Adrenal gland (tissue), 12 donors: ENCODE results near the gene HNRNPC. TPM values are rescaled to one million over a fixed set of nuclear protein-coding genes. Genes with fewer than 3 reads are reported as not detected.

ENCODE experiments used
- DNase-seq, 7 donors: peaks; one replicate each; pipeline ENCODE4 v3.0.0-alpha.2; 2019 to 2020
- H3K27ac ChIP-seq, 5 donors: fragments of 200-600 bp; sonication (generic) in 4 of 5; 1 replicate in 3 of 5; 2 replicates in 2 of 5; pipeline versions ENCODE4 v1.5.1 to v1.8.0; 2016 to 2020; ENCODE audit warnings: mild to moderate bottlenecking in 1 of 5
- H3K27me3 ChIP-seq: fragments of 200-600 bp; 2 replicates; pipeline ENCODE4 v1.8.0; 2021
- H3K36me3 ChIP-seq, 2 donors: fragments of 200-600 bp; replicated peaks in 1 of 2; 1 replicate in 1 of 2; 2 replicates in 1 of 2; pipeline versions ENCODE4 v1.5.1 to v1.8.0; 2018 to 2022
- H3K4me1 ChIP-seq, 2 donors: fragments of 200-600 bp; replicated peaks in 1 of 2; 1 replicate in 1 of 2; 2 replicates in 1 of 2; pipeline versions ENCODE4 v1.5.1 to v1.8.0; 2018 to 2021
- H3K4me3 ChIP-seq, 4 donors: fragments of 200-600 bp; sonication (generic) in 3 of 4; one replicate each; pipeline ENCODE4 v1.5.1; 2016 to 2018
- H3K9me3 ChIP-seq, 3 donors: fragments of 200-600 bp; sonication (generic) in 1 of 3; replicated peaks in 1 of 3; 1 replicate in 2 of 3; 2 replicates in 1 of 3; pipeline versions ENCODE4 v1.5.1 to v1.8.0; 2016 to 2021
- CTCF ChIP-seq, 6 experiments: fragments of 450-650 bp in 4 of 6; fragments of 200-600 bp in 2 of 6; sonication (generic) in 1 of 6; IDR thresholded peaks; 1 replicate in 5 of 6; 2 replicates in 1 of 6; pipeline versions ENCODE4 v1.5.1 to v1.8.0; 2016 to 2021; ENCODE audit warnings: antibody characterized with exemption in 6 of 6, mild to moderate bottlenecking in 2 of 6, moderate library complexity in 1 of 6
- POLR2A ChIP-seq, 2 donors: fragments of 450-650 bp; IDR thresholded peaks; one replicate each; pipeline ENCODE4 v1.6.1; 2017; ENCODE audit warnings: antibody characterized with exemption in 2 of 2, mild to moderate bottlenecking in 2 of 2, moderate library complexity in 1 of 2
- WGBS, 4 donors: extraction: QIAGEN DNeasy Blood & Tissue Kit in 2 of 4; methylation state at CpG; one replicate each; pipeline versions ENCODE4 v1.1.5 to v1.1.7; 2013 to 2017; 5-methylcytosine and 5-hydroxymethylcytosine counted together
- intact Hi-C, 2 donors: fragments of 100-400 bp; cut with DNase I; formaldehyde crosslinking; loops; one replicate each; pipeline versions ENCODE4 v1.14.1 to v1.15.0; 2022 to 2023
- polyA plus RNA-seq, 3 donors: library from polyadenylated mRNA; stranded (reverse); fragments of 200-250 nt in 2 of 3; fragments of 350-450 nt in 1 of 3; fragmentation: Illumina TruSeq in 1 of 3; extraction: RNeasy Lipid Tissue Mini Kit (QIAGEN cat#74804) in 1 of 3; gene quantifications; one replicate each; pipeline ENCODE4 v1.2.3, GENCODE V29; 2013 to 2014
- total RNA-seq, 9 donors: library from RNA; depleted of rRNA in 4 of 9; stranded (reverse); fragments of >200 nt in 4 of 9; fragments of 120-200 nt in 1 of 9; fragmentation: NEBNext Ultra II Directional in 1 of 9; extraction: Animal tissue kit (Norgen Biotek cat#: 25700) in 1 of 9; gene quantifications; one replicate each; pipeline versions ENCODE4 v1.1.0 to v1.2.4, GENCODE V29; 2013 to 2023
- donor health status: healthy with polysubstance abuse.
- donor health status: Bipolar disorder and iron deficiency.
- donor health status: DM: yes; HTN: yes; CAD: no.
- donor health status: DM: no; HTN: no; CAD: no.
- donor health status: DM: no; HTN: no; CAD: no.
- donor health status: DM: yes; HTN: yes; CAD: no.

Gene HNRNPC
- total and polyA plus RNA-seq, 12 donors = 399 to 905 (median 531) TPM

- DNase-seq = no peak
- no peaks in the 10 kb centered on the region for H3K9me3 ChIP-seq
- H3K4me1 ChIP-seq = peaks cover 0 to 12% of the 10 kb centered on the region in 2 donors
- no peak overlapping the region for H3K27ac ChIP-seq
- intact Hi-C loops = no loop called here
- H3K4me3 ChIP-seq = no peak overlapping the region
- 95 to 100% (median 98%) methylated on average over 4 of the region's 4 CpGs for WGBS, 4 donors
- H3K36me3 ChIP-seq = peaks cover 0 to 80% of the 10 kb centered on the region in 2 donors
- no peaks in the 10 kb centered on the region for H3K27me3 ChIP-seq
- TF ChIP-seq POLR2A (IDR thresholded peaks at IDR 0.05) (no peak), CTCF (IDR thresholded peaks at IDR 0.05) (no peak)
These were observed 60.7 kb downstream of the HNRNPC start for GRCh38 chr14:21208554-21208953.

GRCh38 chr14:21206753-21207684, 62.2 kb downstream of the HNRNPC start:
- WGBS, 4 donors = 91 to 97% (median 96%) methylated on average over 4 of the region's 4 CpGs
- intact Hi-C loops = no loop called here
- no peak for DNase-seq
- H3K4me1 ChIP-seq = peaks cover 0 to 3% of the 10 kb centered on the region in 2 donors
- no peak overlapping the region for H3K27ac ChIP-seq
- TF ChIP-seq CTCF (IDR thresholded peaks at IDR 0.05) (no peak), POLR2A (IDR thresholded peaks at IDR 0.05) (no peak)
- no peaks in the 10 kb centered on the region for H3K27me3 ChIP-seq
- no peaks in the 10 kb centered on the region for H3K9me3 ChIP-seq
- H3K36me3 ChIP-seq = peaks cover 0 to 65% of the 10 kb centered on the region in 2 donors
- no peak overlapping the region for H3K4me3 ChIP-seq

- intact Hi-C loops = no loop called here
- H3K27me3 ChIP-seq = no peaks in the 10 kb centered on the region
- peaks cover 0 to 54% of the 10 kb centered on the region in 2 donors for H3K36me3 ChIP-seq
- WGBS, 4 donors = 93 to 94% (median 94%) methylated on average over 12 of the region's 12 CpGs
- no peak for TF ChIP-seq CTCF (IDR thresholded peaks at IDR 0.05)
- no peak for TF ChIP-seq POLR2A (IDR thresholded peaks at IDR 0.05)
- H3K4me1 ChIP-seq = no peaks in the 10 kb centered on the region
- no peak overlapping the region for H3K4me3 ChIP-seq
- H3K27ac ChIP-seq = no peak overlapping the region
- DNase-seq = no peak
- no peaks in the 10 kb centered on the region for H3K9me3 ChIP-seq
These were observed 63.3 kb downstream of the HNRNPC start for GRCh38 chr14:21205678-21206581.
